GM12878 (cell line): ENCODE results near the gene DISC1. TPM values are rescaled to one million over a fixed set of nuclear protein-coding genes. Genes with fewer than 3 reads are reported as not detected.

ENCODE experiments used
- ATAC-seq: fragments of 200-7000 bp; cut with Tn5 transposase; 3 replicates; pipeline ENCODE4 v1.9.1; 2020; ENCODE audit warnings: mild to moderate bottlenecking, moderate library complexity
- BruUV-seq: library from RNA; stranded (reverse); fragments of 400-500 nt; replicated peaks from 2 replicates; lab custom pipeline; 2021; lab: Mats Ljungman, UMichigan
- CTCF ChIA-PET: fragments of 300-600 bp; sonication (Branson Sonifier 250); formaldehyde crosslinking; extraction: SDS; loops from one replicate; lab custom pipeline; 2021; ENCODE audit warnings: inconsistent platforms; lab: Yijun Ruan, JAX
- POLR2A ChIA-PET: fragments of 350-600 bp; formaldehyde crosslinking; extraction: SDS; loops from one replicate; lab custom pipeline; 2021; ENCODE audit warnings: inconsistent platforms; lab: Charles Lee
- RAD21 ChIA-PET: fragments of 300-600 bp; sonication (Branson Sonifier 250); formaldehyde crosslinking; loops from one replicate; lab custom pipeline; 2023; ENCODE audit warnings: antibody characterized with exemption; ENCODE audit not compliant: unreplicated experiment; lab: Charles Lee
- SMC1A ChIA-PET: fragments of 300-600 bp; sonication (Branson Sonifier 250); formaldehyde crosslinking; loops from one replicate; lab custom pipeline; 2023; ENCODE audit not compliant: unreplicated experiment, uncharacterized antibody; lab: Charles Lee
- DNase-seq: peaks from one replicate; pipeline ENCODE4 v3.0.0-alpha.2; 2011; ENCODE audit warnings: low read depth, low spot score
- FAIRE-seq: peaks from 3 replicates; lab custom pipeline; 2011; peaks lifted over from hg19 to GRCh38; lab: Jason Lieb, UNC
- H2AFZ ChIP-seq: 2 replicates; pipeline ENCODE4 v1.6.0; 2011; ENCODE audit warnings: low read depth, low read length, control low read depth; ENCODE audit not compliant: control insufficient read depth
- H3K27ac ChIP-seq: 2 replicates; pipeline ENCODE4 v1.5.1; 2011; ENCODE audit warnings: control low read depth; ENCODE audit not compliant: control insufficient read depth, insufficient read depth
- H3K27me3 ChIP-seq, 2 experiments: replicated peaks in 1 of 2; 2 replicates each; pipeline versions ENCODE4 v1.6.0 to v1.6.1; 2011; ENCODE audit warnings: low read length in 1 of 2; ENCODE audit not compliant: control insufficient read depth in 2 of 2, insufficient read depth in 2 of 2
- H3K36me3 ChIP-seq, 2 experiments: 2 replicates each; pipeline ENCODE4 v1.5.1; 2011; ENCODE audit warnings: low read length in 1 of 2; ENCODE audit not compliant: control insufficient read depth in 2 of 2, insufficient read depth in 2 of 2
- H3K4me1 ChIP-seq: 2 replicates; pipeline ENCODE4 v1.6.1; 2011; ENCODE audit warnings: mild to moderate bottlenecking, low read length, moderate library complexity, mixed read lengths; ENCODE audit not compliant: control insufficient read depth, insufficient read depth
- H3K4me2 ChIP-seq: 2 replicates; pipeline ENCODE4 v1.6.0; 2011; ENCODE audit warnings: control low read depth; ENCODE audit not compliant: control insufficient read depth, insufficient read depth
- H3K4me3 ChIP-seq: fragments of 200-600 bp; sonication (generic); 2 replicates; pipeline ENCODE4 v1.5.1; 2016
- H3K79me2 ChIP-seq: 2 replicates; pipeline ENCODE4 v1.6.0; 2011; ENCODE audit warnings: low read length; ENCODE audit not compliant: control insufficient read depth, insufficient read depth
- H3K9ac ChIP-seq: 2 replicates; pipeline ENCODE4 v1.8.0; 2011; ENCODE audit warnings: low read length, control low read depth, mixed read lengths; ENCODE audit not compliant: control insufficient read depth, insufficient read depth
- H3K9me3 ChIP-seq: replicated peaks from 3 replicates; pipeline ENCODE4 v1.5.1; 2011; ENCODE audit warnings: mild to moderate bottlenecking, low read length; ENCODE audit not compliant: control insufficient read depth, insufficient read depth
- H4K20me1 ChIP-seq: 2 replicates; pipeline ENCODE4 v1.6.0; 2011; ENCODE audit not compliant: control insufficient read depth, insufficient read depth
- EED ChIP-seq: sonication (generic); IDR thresholded peaks from 2 replicates; pipeline ENCODE4 v1.6.1; 2016; ENCODE audit warnings: antibody characterized with exemption, low read depth
- IRF4 ChIP-seq: IDR thresholded peaks from 2 replicates; pipeline ENCODE4 v1.6.1; 2011; ENCODE audit warnings: low read depth, low read length
- SMAD5 ChIP-seq: IDR thresholded peaks from 2 replicates; pipeline ENCODE4 v1.6.1; 2016; ENCODE audit warnings: antibody characterized with exemption, low read depth
- ZNF384 ChIP-seq: IDR thresholded peaks from 2 replicates; pipeline ENCODE4 v1.6.1; 2012; ENCODE audit warnings: low read depth, mild to moderate bottlenecking, low read length, improper control_type of control experiment, borderline replicate concordance
- WGBS: methylation state at CpG from one replicate; pipeline ENCODE4 v1.1.6; 2016; ENCODE audit warnings: low lambda C conversion rate; ENCODE audit not compliant: insufficient replicate concordance, insufficient coverage; ENCODE audit errors: missing lambda C conversion rate; 5-methylcytosine and 5-hydroxymethylcytosine counted together
- in situ Hi-C: fragments of 300-500 bp; cut with MboI; formaldehyde crosslinking; loops from 9 replicates; pipeline ENCODE4 v1.14.3; 2018; ENCODE audit warnings: mixed read lengths
- intact Hi-C: fragments of 100-400 bp; cut with micrococcal nuclease; formaldehyde crosslinking; loops from one replicate; pipeline ENCODE4 v1.14.2; 2022; ENCODE audit not compliant: unreplicated experiment
- polyA plus RNA-seq, 11 experiments: library from polyadenylated mRNA; depleted of rRNA in 4 of 11; unstranded in 6 of 11; stranded (reverse) in 5 of 11; fragments of >200 nt; fragmentation: Nextera tagmentation in 4 of 11; fragmentation: Illumina TruSeq in 1 of 11; extraction: Ambion mirVana in 4 of 11; extraction: Trizol in 1 of 11; gene quantifications; 1 replicate in 1 of 11; 2 replicates in 10 of 11; pipeline versions ENCODE4 v1.2.1 to v1.2.3, GENCODE V29; 2011 to 2016; ENCODE audit warnings: inconsistent platforms in 2 of 11, missing spikeins in 2 of 11, low read depth in 1 of 11
- total RNA-seq, 4 experiments: library from RNA; depleted of rRNA in 3 of 4; stranded (reverse); fragments of >200 nt in 3 of 4; fragmentation: Illumina TruSeq in 1 of 4; extraction: Trizol in 1 of 4; gene quantifications; 2 replicates each; pipeline versions ENCODE4 v1.2.1 to v1.2.3, GENCODE V29; 2013 to 2021

The DISC1 gene
- total and polyA plus RNA-seq, 10 of the 15 experiments (the other 5 are each of a cell fraction or from before 2014, with no cell fraction given) = 0.05 to 0.72 (median 0.19) TPM; not detected in 1

- H3K27me3 ChIP-seq = no peaks in the 10 kb centered on the region; a peak in 2 of 4 replicates
- ChIA-PET POLR2A (no interaction called here), CTCF (no interaction called here), SMC1A (interaction anchor here (0.8 kb wide), 1 partner anchor 9 kb away, joined by 3 read pairs; no protein-coding TSS in a partner anchor), RAD21 (no interaction called here)
- no peak for ATAC-seq
- 40% methylated on average over 7 of the region's 7 CpGs for WGBS
- in situ Hi-C loops = no loop called here
- no peak for FAIRE-seq
- intact Hi-C loops = no loop called here
- no TSS peak for BruUV-seq
- H2AFZ ChIP-seq = no peak overlapping the region
- H3K79me2 ChIP-seq = no peaks in the 10 kb centered on the region
- no peaks in the 10 kb centered on the region for H3K4me1 ChIP-seq
- H4K20me1 ChIP-seq = no peaks in the 10 kb centered on the region
- H3K9me3 ChIP-seq = no peaks in the 10 kb centered on the region
- no peak overlapping the region for H3K27ac ChIP-seq
- H3K36me3 ChIP-seq = no peaks in the 10 kb centered on the region
- DNase-seq = no peak
- TF ChIP-seq IRF4 (no peak), SMAD5 (no peak), EED (no peak)
- H3K4me2 ChIP-seq = no peak overlapping the region
- H3K9ac ChIP-seq = no peak overlapping the region
- H3K4me3 ChIP-seq = no peak overlapping the region
These were observed 390.0 kb downstream of the DISC1 start for GRCh38 chr1:232016616-232017015.

DNA sequence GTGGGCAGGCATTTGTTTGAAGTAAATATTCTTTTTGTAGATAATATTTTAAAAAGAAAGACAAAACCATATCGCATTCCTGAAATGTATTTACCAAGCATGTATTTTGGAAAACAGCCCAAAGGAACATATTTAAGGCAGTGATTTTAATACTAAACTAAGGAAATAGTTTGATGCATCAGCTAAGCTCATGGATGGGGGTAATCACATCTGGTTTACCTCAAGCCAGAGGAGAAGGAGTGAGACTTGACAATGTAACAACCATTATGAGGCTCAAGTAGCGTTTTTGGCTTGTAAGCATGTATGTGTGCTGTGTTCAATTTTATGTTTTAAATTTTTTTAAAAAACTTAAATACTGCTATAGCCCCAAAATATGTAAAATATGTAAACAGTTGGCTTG is 390.5 kb downstream of the DISC1 start:
- RAD21 ChIA-PET = no interaction called here
- no peak for DNase-seq
- H2AFZ ChIP-seq = no peak overlapping the region
- BruUV-seq = no TSS peak
- H3K36me3 ChIP-seq = no peaks in the 10 kb centered on the region
- ATAC-seq = no peak
- CTCF ChIA-PET = no interaction called here
- no peaks in the 10 kb centered on the region for H4K20me1 ChIP-seq
- in situ Hi-C loops = no loop called here
- no peak for FAIRE-seq
- no peak overlapping the region for H3K27ac ChIP-seq
- no peak overlapping the region for H3K4me3 ChIP-seq
- TF ChIP-seq ZNF384 = no peak
- POLR2A ChIA-PET = no interaction called here
- no peaks in the 10 kb centered on the region for H3K9me3 ChIP-seq
- intact Hi-C loops = no loop called here
- 21% methylated on average over 2 of the region's 2 CpGs for WGBS
- no peaks in the 10 kb centered on the region; a peak in 2 of 4 replicates for H3K27me3 ChIP-seq
- H3K9ac ChIP-seq = no peak overlapping the region
- SMC1A ChIA-PET = interaction anchor here (0.8 kb wide), 1 partner anchor 9 kb away, joined by 3 read pairs; no protein-coding TSS in a partner anchor
- no peaks in the 10 kb centered on the region for H3K79me2 ChIP-seq
- no peak overlapping the region for H3K4me2 ChIP-seq
- H3K4me1 ChIP-seq = no peaks in the 10 kb centered on the region
